Mucosa of rectum (tissue), 2 donors: ENCODE measurements around the gene ADIPOQ.
"Not testable (repeated sequence)": the region's sequence is repeated elsewhere in the genome, so short reads cannot be mapped to it uniquely, and the experiment has no call there.

Experiments used
- H3K27ac ChIP-seq, 2 donors: one replicate each; pipeline ENCODE4 v1.7.0; 2013; ENCODE audit warnings: inconsistent platforms in 2 of 2, low read depth in 2 of 2, low read length in 2 of 2
- H3K27me3 ChIP-seq, 2 donors: one replicate each; pipeline ENCODE4 v1.7.0; 2013; ENCODE audit warnings: low read length in 2 of 2; ENCODE audit not compliant: control insufficient read depth in 2 of 2, insufficient read depth in 2 of 2
- H3K36me3 ChIP-seq, 2 donors: one replicate each; pipeline ENCODE4 v1.7.0; 2013; ENCODE audit warnings: low read length in 2 of 2; ENCODE audit not compliant: control insufficient read depth in 2 of 2, insufficient read depth in 2 of 2
- H3K4me1 ChIP-seq, 2 donors: one replicate each; pipeline ENCODE4 v1.7.0; 2013; ENCODE audit warnings: low read length in 2 of 2, mild to moderate bottlenecking in 1 of 2; ENCODE audit not compliant: control insufficient read depth in 2 of 2, insufficient read depth in 2 of 2
- H3K4me3 ChIP-seq, 2 donors: one replicate each; pipeline ENCODE4 v1.7.0; 2013; ENCODE audit warnings: low read length in 2 of 2
- H3K9ac ChIP-seq, 2 donors: one replicate each; pipeline ENCODE4 v1.7.0; 2013; ENCODE audit warnings: low read length in 2 of 2, low read depth in 1 of 2, mild to moderate bottlenecking in 1 of 2
- H3K9me3 ChIP-seq, 2 donors: one replicate each; pipeline ENCODE4 v1.7.0; 2013; ENCODE audit warnings: low read length in 2 of 2; ENCODE audit not compliant: control insufficient read depth in 2 of 2
- donor health status: healthy.
- donor health status: Normal muscosa, but diverticular disease.

The ADIPOQ gene

GRCh38 chr3:186883686-186884058, 41.2 kb downstream of the ADIPOQ start:
- H3K27ac ChIP-seq: no peak overlapping the region
- H3K9me3 ChIP-seq: no peaks in the 10 kb centered on the region
- H3K4me1 ChIP-seq: no peaks in the 10 kb centered on the region
- no peaks in the 10 kb centered on the region for H3K27me3 ChIP-seq
- H3K4me3 ChIP-seq: no peak overlapping the region
- no peak overlapping the region for H3K9ac ChIP-seq
- H3K36me3 ChIP-seq: no peaks in the 10 kb centered on the region

GRCh38 chr3:186884868-186885267, 42.4 kb downstream of the ADIPOQ start:
- not testable (repeated sequence) for H3K9me3 ChIP-seq, H3K4me1 ChIP-seq, H3K27me3 ChIP-seq

GRCh38 chr3:186886202-186886981, 43.9 kb downstream of the ADIPOQ start:
- Histone ChIP-seq H3K4me3 (no peak overlapping the region), H3K9ac (no peak overlapping the region), H3K27ac (no peak overlapping the region), H3K4me1 (no peaks in the 10 kb centered on the region), H3K36me3 (no peaks in the 10 kb centered on the region), H3K27me3 (no peaks in the 10 kb centered on the region), H3K9me3 (no peaks in the 10 kb centered on the region)

More at GRCh38 chr3:186884868-186885267, 42.4 kb downstream of the ADIPOQ start:
- not testable (repeated sequence) for H3K9ac ChIP-seq, H3K4me3 ChIP-seq, H3K36me3 ChIP-seq, H3K27ac ChIP-seq

- not testable (repeated sequence) for H3K4me3 ChIP-seq, H3K36me3 ChIP-seq, H3K9ac ChIP-seq, H3K27ac ChIP-seq, H3K4me1 ChIP-seq, H3K27me3 ChIP-seq, H3K9me3 ChIP-seq
Observed at GRCh38 chr3:186887507-186887938, 45.0 kb downstream of the ADIPOQ start.

GRCh38 chr3:186888569-186888968, 46.1 kb downstream of the ADIPOQ start:
- Histone ChIP-seq H3K36me3 (no peaks in the 10 kb centered on the region), H3K4me1 (no peaks in the 10 kb centered on the region), H3K27ac (no peak overlapping the region), H3K9me3 (no peaks in the 10 kb centered on the region), H3K9ac (no peak overlapping the region), H3K27me3 (no peaks in the 10 kb centered on the region), H3K4me3 (no peak overlapping the region)

GRCh38 chr3:186889698-186890097, 47.2 kb downstream of the ADIPOQ start:
- H3K9me3 ChIP-seq, H3K36me3 ChIP-seq, H3K9ac ChIP-seq, H3K4me3 ChIP-seq, H3K27me3 ChIP-seq, H3K27ac ChIP-seq, H3K4me1 ChIP-seq: not testable (repeated sequence)

- Histone ChIP-seq H3K4me3 (no peak overlapping the region), H3K27me3 (no peaks in the 10 kb centered on the region), H3K36me3 (no peaks in the 10 kb centered on the region), H3K4me1 (no peaks in the 10 kb centered on the region), H3K9me3 (no peaks in the 10 kb centered on the region), H3K9ac (no peak overlapping the region), H3K27ac (no peak overlapping the region)
Observed at GRCh38 chr3:186890911-186891310, 48.4 kb downstream of the ADIPOQ start.

GRCh38 chr3:186893071-186893470, 50.6 kb downstream of the ADIPOQ start:
- H3K36me3 ChIP-seq, H3K9ac ChIP-seq, H3K4me3 ChIP-seq, H3K4me1 ChIP-seq, H3K27ac ChIP-seq, H3K9me3 ChIP-seq, H3K27me3 ChIP-seq: not testable (repeated sequence)

GRCh38 chr3:186895406-186895805, 52.9 kb downstream of the ADIPOQ start:
- no peaks in the 10 kb centered on the region for H3K36me3 ChIP-seq
- H3K9me3 ChIP-seq: no peaks in the 10 kb centered on the region
- H3K27me3 ChIP-seq: no peaks in the 10 kb centered on the region
- H3K4me3 ChIP-seq: no peak overlapping the region
- no peak overlapping the region for H3K9ac ChIP-seq
- H3K27ac ChIP-seq: no peak overlapping the region
- H3K4me1 ChIP-seq: no peaks in the 10 kb centered on the region

GRCh38 chr3:186896006-186896405, 53.5 kb downstream of the ADIPOQ start:
- H3K27me3 ChIP-seq: no peaks in the 10 kb centered on the region

More at GRCh38 chr3:186896006-186896405, 53.5 kb downstream of the ADIPOQ start:
- Histone ChIP-seq H3K9me3 (no peaks in the 10 kb centered on the region), H3K4me3 (no peak overlapping the region), H3K36me3 (no peaks in the 10 kb centered on the region), H3K27ac (no peak overlapping the region), H3K9ac (no peak overlapping the region), H3K4me1 (no peaks in the 10 kb centered on the region)
